Measurements from ENCODE around the gene FCGBP.

FCGBP gene

DNA sequence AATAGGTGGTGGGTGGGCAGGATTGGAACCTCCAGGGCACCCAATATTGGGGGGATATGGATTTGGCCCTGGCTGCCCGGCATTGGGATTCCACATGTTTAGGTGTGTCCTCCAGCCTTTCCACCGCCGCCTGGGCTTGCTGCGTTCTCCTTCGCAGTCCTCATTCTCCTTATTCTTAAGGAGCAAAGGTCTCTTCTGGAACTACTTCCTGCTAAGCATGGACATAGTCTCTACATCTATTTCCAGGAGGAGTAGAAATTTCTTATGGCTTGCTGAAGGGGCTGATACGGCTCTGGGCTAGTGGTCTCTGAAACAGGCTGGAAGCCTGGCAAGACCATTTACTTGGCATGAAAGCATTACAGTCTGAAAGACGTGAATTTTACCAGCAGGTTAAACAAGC, 9.2 kb upstream of the FCGBP start:
- DNase-seq = no peak

DNA sequence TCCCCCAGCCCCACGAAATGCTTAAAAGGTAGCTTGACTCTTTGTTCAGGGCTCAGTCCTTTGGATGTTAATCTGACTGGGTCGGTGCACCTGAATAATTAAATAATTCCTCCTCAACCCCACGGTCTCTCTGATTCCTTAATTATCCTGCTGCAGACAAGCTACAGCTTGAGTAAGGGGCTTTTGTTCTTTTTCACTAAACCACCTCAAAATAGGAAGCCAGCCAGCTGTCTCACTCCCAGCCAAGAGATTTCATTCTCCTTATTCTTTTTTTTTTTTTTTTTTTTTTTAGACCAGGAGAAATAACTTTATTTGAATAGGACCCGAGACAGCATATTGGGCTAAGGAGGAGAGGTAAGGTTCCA, 7.9 kb upstream of the FCGBP start:
- no peak for DNase-seq

- DNase-seq = peak; percentile 13
Observed at GRCh38 chr19:39941615-39942365, 7.4 kb upstream of the FCGBP start.

DNA sequence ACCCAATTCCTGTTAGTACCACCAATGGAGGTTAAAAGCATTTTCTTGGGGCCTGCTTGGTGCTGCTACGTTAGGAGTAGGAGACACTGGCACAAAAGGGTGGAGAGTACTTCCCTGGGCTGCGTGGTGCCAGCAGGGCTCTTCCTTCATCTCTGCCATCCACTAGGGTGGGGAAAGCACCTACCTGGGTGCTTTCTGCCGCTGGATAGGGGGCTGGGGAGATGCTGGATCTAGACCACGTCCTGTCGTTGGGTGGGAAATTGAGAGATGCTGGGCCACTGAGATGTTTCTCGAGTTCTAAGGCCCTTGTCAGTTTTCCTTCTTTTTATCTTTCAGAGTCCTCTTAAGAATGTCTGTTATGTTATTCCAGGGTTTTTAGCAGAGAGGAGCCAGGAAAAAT, 6.7 kb upstream of the FCGBP start:
- DNase-seq = no peak

GRCh38 chr19:39940221-39940833, 5.9 kb upstream of the FCGBP start:
- no peak for DNase-seq

- DNase-seq = no peak
Observed at GRCh38 chr19:39939556-39939955, 5.1 kb upstream of the FCGBP start.

GRCh38 chr19:39937787-39938186, 3.4 kb upstream of the FCGBP start:
- DNase-seq = no peak

- no peak for DNase-seq
Observed at GRCh38 chr19:39937094-39937720, 2.8 kb upstream of the FCGBP start.

- DNase-seq = no peak
Observed at GRCh38 chr19:39936622-39937021, 2.2 kb upstream of the FCGBP start.

DNA sequence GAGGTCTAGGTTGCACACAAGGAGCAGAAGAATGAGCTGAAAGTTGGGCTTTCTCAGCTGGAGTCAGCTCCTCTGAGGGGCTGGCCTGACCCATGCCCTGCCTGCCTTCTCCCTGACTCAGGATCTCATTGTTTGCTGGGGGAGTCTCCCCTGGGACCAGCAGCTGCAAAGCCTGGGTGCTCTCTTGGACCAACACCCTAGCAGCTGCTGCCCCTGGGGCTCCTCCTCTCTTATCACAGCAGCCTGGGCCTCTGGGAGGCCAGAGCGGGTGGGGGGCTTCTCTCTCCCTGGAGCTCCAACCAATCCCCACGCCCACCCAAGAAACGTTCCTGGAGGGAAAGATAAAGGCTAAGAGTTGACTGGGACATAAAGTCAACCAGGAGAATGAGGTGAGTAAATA, 1.6 kb upstream of the FCGBP start:
- DNase-seq = no peak

DNA sequence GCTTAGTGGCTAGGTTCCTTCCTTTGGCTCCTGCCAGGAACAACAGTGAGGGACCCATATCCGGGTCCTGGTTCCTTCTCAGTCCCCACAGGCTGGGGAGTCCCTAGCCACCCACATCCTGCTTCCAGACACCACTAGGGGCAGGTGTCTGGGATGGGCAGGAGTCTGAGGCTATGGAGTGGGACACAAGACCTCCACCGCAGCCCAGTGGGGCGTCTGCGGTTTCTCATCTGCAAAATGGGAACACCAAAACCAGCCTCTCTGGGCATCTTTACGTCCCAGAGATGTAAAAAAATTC, 879 bp upstream of the FCGBP start:
- DNase-seq = no peak

DNA sequence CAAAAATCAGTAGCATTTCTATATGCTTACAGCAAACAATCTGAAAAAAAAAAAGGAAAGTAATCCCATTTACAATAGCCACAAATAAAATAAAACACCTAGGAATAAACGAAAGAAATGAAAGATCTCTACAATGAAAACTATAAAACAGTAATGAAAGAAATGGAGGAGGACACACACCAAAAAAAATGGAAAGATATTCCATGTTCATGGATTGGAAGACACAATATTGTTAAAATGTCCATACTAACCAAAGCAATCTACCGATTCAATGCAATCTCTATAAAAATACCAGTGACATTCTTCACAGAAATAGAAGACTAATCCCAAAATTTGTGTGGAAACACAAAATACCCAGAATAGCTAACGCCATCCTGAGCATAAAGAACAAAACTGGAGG, 4.7 kb downstream of the FCGBP start:
- DNase-seq = no peak

- DNase-seq = no peak
Observed at GRCh38 chr19:39928357-39928725, 6.1 kb downstream of the FCGBP start.

DNA sequence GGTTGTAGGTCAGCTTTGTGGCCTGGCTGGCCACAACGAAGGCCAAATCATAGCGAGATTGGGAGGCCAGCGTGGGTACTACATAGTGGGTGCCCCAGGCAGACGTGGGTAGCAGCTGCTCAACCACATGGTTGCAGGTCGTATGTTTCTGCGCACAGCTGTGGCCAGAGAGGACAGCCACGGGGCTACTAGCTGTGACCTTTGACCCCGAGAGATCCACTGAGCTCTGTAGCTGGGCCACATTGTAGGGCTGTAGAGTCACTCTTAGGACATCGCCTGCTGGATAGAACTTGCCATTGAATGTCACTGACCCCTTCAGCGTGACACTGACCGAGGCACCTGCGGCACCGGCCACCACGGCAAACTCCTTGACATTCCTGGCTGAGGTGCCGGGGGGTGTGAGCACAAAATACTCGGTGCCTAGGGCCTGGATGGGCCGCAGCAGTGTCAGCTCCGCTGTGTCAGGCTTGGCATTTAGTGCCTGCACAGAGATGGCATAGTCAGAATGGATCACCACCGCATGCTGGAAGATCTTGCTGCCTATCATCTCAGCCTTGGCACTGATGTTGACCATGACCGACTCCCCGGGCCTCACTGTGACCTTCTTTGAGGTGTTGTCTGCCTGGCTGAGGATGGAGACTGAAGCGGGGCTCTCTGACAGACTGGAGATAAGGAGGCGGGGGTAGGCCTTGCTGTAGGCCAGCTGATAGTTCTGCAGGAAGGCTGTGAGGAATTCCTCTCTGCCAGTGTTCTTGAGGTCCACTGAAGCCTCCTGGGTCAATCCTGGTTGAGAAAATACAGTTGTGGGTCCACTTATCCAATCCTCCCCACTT, 6.7 kb downstream of the FCGBP start:
- DNase-seq = no peak

- no peak for DNase-seq
Observed at GRCh38 chr19:39927076-39927475, 7.4 kb downstream of the FCGBP start.

DNA sequence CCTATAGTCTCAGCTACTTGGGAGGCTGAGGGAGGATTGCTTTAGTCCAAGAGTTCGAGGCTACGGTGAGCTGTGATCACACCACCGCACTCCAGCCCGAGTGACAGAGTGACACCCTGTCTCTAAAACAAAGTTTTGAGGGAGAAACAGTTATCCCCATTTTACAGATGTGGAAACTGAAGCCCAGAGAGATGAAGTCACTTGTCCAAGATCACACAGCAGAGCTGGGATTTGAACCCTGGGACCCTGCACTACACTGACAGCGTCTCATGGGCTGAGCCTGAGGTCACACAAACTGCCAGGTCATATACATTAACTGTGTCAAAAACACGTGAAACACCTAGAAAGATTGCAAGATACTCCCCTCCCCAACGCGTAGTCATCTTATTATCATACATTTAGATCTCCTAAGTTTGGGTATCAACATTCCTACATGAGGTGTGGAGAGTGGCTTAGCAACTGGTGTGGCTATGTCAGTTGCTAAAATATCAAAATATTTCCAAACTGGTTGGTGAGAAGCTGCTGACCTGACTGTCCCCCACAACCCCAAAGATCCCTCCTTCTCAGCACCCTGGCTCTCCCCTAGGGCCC, 8.2 kb downstream of the FCGBP start:
- no peak for DNase-seq

DNA sequence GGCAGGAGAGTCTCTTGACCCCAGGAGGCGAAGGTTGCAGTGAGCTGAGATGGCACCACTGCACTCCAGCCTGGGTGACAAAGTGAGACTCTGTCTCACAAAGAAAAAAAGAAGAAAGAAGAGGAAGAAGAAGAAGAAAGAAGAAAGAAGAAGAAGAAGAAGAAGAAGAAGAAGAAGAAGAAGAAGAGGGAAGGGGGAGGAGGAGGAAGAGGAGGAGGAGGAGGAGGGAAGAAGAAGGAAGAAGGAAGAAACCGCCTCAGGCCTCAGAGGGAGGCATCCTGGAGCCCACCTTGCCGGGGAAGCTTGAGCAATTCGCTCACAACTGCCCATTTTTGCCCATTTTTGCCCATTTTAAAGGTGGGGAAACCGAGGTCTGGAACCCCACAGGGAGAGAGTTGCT, 9.5 kb downstream of the FCGBP start:
- DNase-seq = no peak

DNA sequence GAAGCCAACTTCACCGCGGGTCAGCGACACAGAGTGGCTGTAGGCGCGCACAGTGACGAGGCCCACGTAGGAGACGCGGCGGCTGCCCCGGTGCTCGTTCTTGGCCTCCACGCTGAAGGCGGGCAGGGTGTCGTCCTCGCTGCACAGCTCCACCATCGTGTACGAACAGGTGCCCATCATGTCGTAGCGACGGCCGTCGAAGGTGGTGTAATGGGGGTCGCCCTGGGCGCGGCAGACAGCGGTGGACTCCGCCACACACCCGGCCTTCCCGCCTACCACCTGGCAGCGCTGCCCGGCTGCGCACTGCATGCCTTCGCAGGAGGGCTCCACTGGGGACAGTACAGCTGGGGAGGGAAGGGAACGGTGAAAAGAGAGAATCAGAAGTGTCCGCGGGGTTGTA, 10.0 kb downstream of the FCGBP start:
- no peak for DNase-seq

- no peak for DNase-seq
Observed at GRCh38 chr19:39923862-39924261, 10.6 kb downstream of the FCGBP start.

DNA sequence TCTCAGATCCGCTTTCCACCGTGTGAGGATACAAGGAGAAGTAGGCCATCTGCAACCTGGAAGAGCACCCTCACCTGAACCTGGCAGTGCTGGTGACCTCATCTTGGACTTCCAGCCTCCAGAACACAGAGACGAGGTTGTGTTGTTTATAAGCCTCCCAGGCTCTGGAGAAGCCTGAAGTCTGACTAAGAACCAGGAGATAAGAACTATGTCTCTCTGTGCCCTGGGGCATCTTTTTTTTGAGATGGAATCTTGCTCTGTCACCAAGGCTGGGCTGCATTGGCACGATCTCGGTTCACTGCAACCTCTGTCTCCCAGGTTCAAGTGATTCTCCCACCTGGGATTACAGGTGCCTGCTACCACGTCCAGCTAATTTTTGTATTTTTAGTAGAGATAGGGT, 14.5 kb downstream of the FCGBP start:
- DNase-seq = no peak

GRCh38 chr19:39918183-39918651, 16.2 kb downstream of the FCGBP start:
- no peak for DNase-seq

GRCh38 chr19:39917561-39918182, 16.8 kb downstream of the FCGBP start:
- no peak for DNase-seq

DNA sequence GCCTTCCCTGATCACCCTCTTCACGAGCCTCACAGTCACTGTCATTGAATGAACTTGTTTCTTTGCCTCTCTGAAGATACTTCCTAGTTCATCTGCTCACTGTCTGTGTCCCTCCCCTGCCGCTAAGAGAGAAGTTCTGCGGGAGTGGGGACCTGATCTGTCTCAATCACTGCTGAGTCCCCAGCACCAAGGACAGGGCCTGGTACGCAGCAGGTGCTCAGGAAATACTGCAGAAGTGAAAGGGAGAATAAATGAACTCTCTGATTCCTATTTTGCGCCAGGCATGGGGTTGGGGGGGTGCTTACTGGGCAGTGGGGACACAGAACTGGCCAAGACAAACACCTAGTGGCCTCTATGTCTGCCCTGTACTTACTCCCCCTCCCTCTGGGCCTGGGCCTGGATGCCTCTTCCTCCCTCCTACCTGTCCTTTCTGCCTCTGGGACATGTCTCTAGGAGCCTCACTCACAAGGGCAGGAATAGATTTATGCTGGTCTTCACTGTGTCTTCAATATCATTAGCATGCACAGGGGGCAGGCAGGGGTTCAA, 17.5 kb downstream of the FCGBP start:
- DNase-seq = no peak

Measured in KG1 (cell line).